Colonic mucosa (tissue), 4 donors: Measurements from ENCODE around the gene PDPK1. TPM values are rescaled to one million over a fixed set of nuclear protein-coding genes. Genes with fewer than 3 reads are reported as not detected.
A peak's percentile ranks its signal among the peaks of the same experiment; 100 is the strongest.

ENCODE experiments used
- DNase-seq: peaks from one replicate; pipeline ENCODE4 v3.0.0-alpha.2; 2020
- H3K27ac ChIP-seq: fragments of 200-600 bp; one replicate; pipeline ENCODE4 v1.8.0; 2021
- H3K27me3 ChIP-seq: fragments of 200-600 bp; one replicate; pipeline ENCODE4 v1.8.0; 2021
- H3K36me3 ChIP-seq: fragments of 200-600 bp; one replicate; pipeline ENCODE4 v1.8.0; 2021
- H3K4me1 ChIP-seq: fragments of 200-600 bp; one replicate; pipeline ENCODE4 v1.8.0; 2021; ENCODE audit warnings: mild to moderate bottlenecking
- H3K4me3 ChIP-seq: fragments of 200-600 bp; one replicate; pipeline ENCODE4 v1.8.0; 2021
- H3K9ac ChIP-seq, 2 donors: one replicate each; pipeline ENCODE4 v1.7.0; 2013; ENCODE audit warnings: control low read depth in 2 of 2, low read depth in 2 of 2, low read length in 2 of 2
- H3K9me3 ChIP-seq: fragments of 200-600 bp; one replicate; pipeline ENCODE4 v1.8.0; 2021
- CTCF ChIP-seq: fragments of 200-600 bp; IDR thresholded peaks from one replicate; pipeline ENCODE4 v1.8.0; 2022; ENCODE audit warnings: antibody characterized with exemption, mild to moderate bottlenecking
- intact Hi-C: fragments of 100-400 bp; cut with DNase I; formaldehyde crosslinking; loops from one replicate; pipeline ENCODE4 v1.14.1; 2022
- total RNA-seq, 2 donors: library from RNA; stranded (reverse); fragmentation: NEBNext Ultra II Directional in 1 of 2; extraction: Animal tissue kit (Norgen Biotek cat#: 25700) in 1 of 2; gene quantifications; one replicate each; pipeline ENCODE4 v1.2.1, GENCODE V29; 2021
- donor health status: healthy.
- donor health status: DM: no; HTN: no; CAD: no.
- donor health status: DM: no; HTN: no; CAD: no.

Gene PDPK1
- total RNA-seq, 2 donors from 2014 or later: 60.4 to 71.5 TPM

DNA sequence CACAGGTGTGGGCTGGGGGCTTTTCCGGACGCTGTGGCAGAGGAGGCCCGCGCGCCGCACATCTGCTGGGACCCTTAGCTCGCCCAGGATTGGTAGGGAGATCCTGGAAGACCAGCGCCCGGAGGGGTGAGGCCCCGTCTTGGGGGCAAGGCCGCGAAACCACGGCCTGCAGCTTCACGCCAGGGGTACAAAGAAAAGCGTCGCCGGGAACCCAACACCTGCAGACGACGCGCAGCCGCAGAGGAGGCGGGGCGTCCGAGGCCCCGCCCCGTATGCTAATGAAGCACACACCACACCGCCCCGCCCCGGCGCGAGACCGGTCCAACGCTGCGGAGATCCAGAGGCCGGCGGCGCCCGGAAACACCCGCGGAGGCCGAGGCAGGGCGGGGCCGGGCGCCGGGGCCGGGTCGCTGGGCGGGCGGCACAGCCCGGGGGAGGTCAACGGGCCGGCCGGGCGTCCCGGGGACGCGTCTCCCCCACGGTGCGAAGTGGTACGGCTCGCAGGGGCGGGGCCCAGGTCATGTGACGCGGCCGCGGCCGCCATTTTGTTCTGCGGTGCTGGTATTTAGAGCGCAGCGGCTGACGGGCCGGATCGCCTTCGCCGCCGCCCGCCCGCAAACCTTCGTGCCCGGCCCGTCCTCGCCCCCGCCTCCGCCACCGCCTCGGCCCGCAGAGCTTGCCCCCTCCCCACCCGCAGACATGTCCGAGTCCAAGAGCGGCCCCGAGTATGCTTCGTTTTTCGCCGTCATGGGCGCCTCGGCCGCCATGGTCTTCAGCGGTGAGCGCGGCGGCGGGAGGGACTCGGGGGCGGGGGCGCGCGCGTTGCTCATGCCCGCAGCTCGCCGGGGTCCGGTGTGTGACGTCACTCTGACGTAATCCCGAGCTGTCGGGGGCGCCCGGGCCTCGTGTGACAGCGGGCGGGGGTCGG lies 24.2 kb upstream of the PDPK1 start, which contains the start of gene ATP6V0C:
ATP6V0C (plus strand) TSS at position 548 of the 928 bp plus-strand sequence; CDS start at position 700, 152 bp downstream.
- peak within 1 kb of the TSS; percentile 58 for H3K4me3 ChIP-seq
- peak; percentile 94 for DNase-seq
- peak within 1 kb of the TSS; percentile 98 to 99 for H3K9ac ChIP-seq
- TF ChIP-seq CTCF: no peak
- no peaks in the 10 kb centered on the region for H3K36me3 ChIP-seq
- no peaks in the 10 kb centered on the region for H3K27me3 ChIP-seq
- no peaks in the 10 kb centered on the region for H3K9me3 ChIP-seq
- peak within 1 kb of the TSS; percentile 79 for H3K27ac ChIP-seq
- intact Hi-C loops: loop anchor here (10.0 kb wide), 1 partner anchor 309 kb away; the partner anchor contains the start of gene MLST8
- peaks cover 20% of the 10 kb centered on the region for H3K4me1 ChIP-seq

DNA sequence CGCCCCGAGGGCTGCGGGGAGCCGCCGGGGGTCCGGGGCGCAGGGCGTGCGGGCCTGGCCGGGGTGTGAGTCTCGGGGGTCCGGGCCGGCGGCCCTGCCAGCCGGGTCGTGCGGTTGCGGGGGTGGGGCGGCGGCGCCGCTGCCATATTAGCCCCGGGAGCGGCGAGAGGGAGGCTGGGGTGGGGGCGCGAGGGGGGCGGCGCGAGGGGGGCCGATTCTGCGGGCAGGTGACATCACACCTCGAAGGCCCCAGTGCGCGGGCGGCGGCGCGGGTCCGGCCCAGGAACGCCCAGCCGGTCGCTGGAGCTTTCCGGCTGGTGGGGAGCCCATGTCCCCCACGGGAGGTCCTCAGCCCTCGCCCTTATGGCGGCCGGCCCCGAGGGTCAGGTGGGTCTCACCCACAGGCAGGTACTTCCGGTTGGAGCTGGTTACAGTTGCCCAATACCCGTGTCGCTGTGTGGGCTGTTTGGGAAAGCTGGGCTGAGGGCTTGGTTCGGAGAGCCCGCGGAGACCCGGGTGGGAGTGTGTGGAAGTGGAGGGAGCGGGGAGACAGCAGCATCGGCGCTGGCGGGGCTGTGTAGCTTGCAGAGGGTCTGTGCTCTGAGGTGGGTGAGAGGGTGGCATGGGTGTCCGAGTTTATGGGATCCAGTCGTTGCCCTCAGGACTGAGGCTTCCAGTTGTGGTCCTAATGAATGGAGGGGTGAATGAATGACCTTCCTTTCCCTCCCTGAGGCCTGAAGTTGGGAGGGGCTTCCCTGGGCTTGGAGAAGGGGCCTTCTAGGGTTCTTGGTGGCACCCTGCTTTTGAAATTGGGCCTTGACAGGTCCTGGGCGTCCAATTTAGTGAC lies 23.3 kb upstream of the PDPK1 start:
- Histone ChIP-seq H3K4me1 (peaks cover 29% of the 10 kb centered on the region), H3K4me3 (peak overlapping the region; percentile 58), H3K9me3 (no peaks in the 10 kb centered on the region), H3K27ac (peak overlapping the region; percentile 79), H3K9ac (peak overlapping the region; percentile 98 to 99), H3K36me3 (no peaks in the 10 kb centered on the region), H3K27me3 (no peaks in the 10 kb centered on the region)
- DNase-seq: no peak
- TF ChIP-seq CTCF: no peak
- intact Hi-C loops: loop anchor here (10.0 kb wide), 1 partner anchor 310 kb away; the partner anchor contains the start of gene MLST8

DNA sequence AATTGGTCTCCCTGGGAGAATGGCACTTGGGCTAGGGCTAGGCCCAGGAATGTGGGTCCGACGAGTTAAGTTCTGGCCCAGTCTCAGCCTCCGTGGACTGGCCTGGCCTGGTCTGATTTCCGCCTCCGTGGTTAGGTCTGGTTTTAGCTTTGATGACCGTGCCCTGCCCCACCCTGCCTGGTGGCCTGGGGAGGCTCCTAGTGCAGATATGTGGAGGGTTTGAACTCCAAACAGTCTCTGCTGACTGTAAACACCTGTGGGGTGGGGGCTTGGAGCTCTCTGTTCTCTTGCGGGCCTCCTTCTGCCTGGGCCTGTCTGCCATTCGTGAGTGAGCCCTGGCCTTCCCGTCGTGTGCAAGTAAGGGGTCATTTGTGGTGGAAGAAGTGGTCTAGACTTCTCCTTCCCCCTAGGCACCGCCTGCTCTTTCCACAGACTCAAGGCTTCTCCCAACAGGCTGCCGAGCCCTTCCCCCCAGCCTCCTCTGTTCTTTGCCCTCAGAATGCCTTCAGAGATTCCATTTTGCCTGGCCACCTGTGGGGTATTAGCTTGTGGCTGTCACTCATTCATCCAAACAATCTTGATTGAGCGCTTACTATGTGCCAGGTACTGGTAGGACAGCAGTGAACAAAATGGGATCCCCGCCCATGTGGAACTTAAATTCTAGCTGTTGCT lies 22.5 kb upstream of the PDPK1 start:
- Histone ChIP-seq H3K9me3 (no peaks in the 10 kb centered on the region), H3K9ac (peak overlapping the region; percentile 98 to 99), H3K4me3 (peak overlapping the region; percentile 58), H3K27ac (peak overlapping the region; percentile 79), H3K36me3 (no peaks in the 10 kb centered on the region), H3K4me1 (peaks cover 31% of the 10 kb centered on the region), H3K27me3 (no peaks in the 10 kb centered on the region)
- DNase-seq: peak; percentile 72
- intact Hi-C loops: loop anchor here (10.0 kb wide), 1 partner anchor 311 kb away; the partner anchor contains the start of gene MLST8
- no peak for TF ChIP-seq CTCF

- H3K9ac ChIP-seq: peak overlapping the region; percentile 6 to 70
- H3K27me3 ChIP-seq: no peaks in the 10 kb centered on the region
These were observed 21.2 kb upstream of the PDPK1 start for GRCh38 chr16:2516391-2517240.

More at GRCh38 chr16:2516391-2517240, 21.2 kb upstream of the PDPK1 start:
- Histone ChIP-seq H3K4me3 (peak overlapping the region; percentile 58), H3K36me3 (no peaks in the 10 kb centered on the region), H3K9me3 (no peaks in the 10 kb centered on the region), H3K27ac (peak overlapping the region; percentile 79), H3K4me1 (peaks cover 31% of the 10 kb centered on the region)
- TF ChIP-seq CTCF: no peak
- intact Hi-C loops: loop anchor here (10.0 kb wide), 1 partner anchor 312 kb away; the partner anchor contains the start of gene MLST8
- DNase-seq: no peak
